ENCODE data around the gene PPP6R2. TPM values are rescaled to one million over a fixed set of nuclear protein-coding genes. Genes with fewer than 3 reads are reported as not detected.

Gene PPP6R2
- polyA plus RNA-seq, 1 experiment: 46.4 TPM

DNA sequence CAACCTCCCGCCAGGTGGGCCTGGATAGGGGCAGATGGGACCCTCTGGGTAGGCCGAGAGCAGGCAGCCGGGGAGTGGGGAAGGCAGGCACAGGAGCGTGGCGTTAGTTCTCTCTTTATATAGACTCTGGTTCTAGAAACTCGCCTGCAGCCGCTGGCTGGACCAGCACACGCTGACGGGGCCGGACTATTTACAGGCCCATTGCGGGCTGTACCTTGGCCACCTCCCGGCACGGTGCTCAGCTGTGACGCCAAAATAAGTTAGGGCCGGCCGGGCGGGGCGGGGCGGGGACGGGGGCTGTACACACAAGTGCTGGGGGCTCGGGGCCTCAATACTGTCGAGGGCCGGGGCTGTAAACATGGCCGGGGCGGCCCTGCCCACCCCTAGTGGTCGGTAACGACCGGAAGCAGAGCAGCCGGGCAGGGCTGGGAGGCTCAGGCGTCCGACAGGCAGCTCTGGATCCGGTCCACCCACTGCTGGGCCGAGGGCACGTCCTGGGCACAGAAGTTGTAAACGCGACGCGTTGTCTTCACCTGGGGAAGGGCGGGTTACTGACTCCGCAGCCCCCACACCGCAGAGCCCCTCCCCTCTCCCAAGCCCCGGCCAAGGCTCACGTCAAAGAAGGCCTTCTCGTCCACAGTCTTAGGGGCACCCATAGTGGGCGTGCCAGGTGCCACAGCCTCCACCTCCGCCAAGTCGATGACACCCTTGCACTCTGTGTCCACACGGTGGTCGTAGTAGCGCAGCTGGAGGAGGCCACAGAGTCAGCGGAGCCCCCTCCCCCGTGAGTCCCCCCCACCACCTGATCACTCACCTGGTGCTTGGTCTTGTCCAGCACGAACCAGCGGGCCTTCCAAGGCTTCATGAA lies 103.8 kb downstream of the PPP6R2 start:
- Histone ChIP-seq H3K36me3 (ENCODE audit: control insufficient read depth, insufficient read depth, low read length) (peaks cover 20% of the 10 kb centered on the region), H3K4me3 (ENCODE audit: low read depth, low read length) (no peak overlapping the region), H3K27me3 (ENCODE audit: control insufficient read depth, insufficient read depth, low read length) (no peaks in the 10 kb centered on the region)
- TF ChIP-seq, protein P1, sequence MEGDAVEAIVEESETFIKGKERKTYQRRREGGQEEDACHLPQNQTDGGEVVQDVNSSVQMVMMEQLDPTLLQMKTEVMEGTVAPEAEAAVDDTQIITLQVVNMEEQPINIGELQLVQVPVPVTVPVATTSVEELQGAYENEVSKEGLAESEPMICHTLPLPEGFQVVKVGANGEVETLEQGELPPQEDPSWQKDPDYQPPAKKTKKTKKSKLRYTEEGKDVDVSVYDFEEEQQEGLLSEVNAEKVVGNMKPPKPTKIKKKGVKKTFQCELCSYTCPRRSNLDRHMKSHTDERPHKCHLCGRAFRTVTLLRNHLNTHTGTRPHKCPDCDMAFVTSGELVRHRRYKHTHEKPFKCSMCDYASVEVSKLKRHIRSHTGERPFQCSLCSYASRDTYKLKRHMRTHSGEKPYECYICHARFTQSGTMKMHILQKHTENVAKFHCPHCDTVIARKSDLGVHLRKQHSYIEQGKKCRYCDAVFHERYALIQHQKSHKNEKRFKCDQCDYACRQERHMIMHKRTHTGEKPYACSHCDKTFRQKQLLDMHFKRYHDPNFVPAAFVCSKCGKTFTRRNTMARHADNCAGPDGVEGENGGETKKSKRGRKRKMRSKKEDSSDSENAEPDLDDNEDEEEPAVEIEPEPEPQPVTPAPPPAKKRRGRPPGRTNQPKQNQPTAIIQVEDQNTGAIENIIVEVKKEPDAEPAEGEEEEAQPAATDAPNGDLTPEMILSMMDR (IDR thresholded peaks at IDR 0.05; ENCODE audit: insufficient read depth, low read depth, low read length): no peak
- DNase-seq (ENCODE audit: low read depth): no peak
- CTCF ChIA-PET: interaction anchor here (1.7 kb wide), 1 partner anchor 11 kb away, joined by 4 read pairs; no protein-coding TSS in a partner anchor
- POLR2A ChIA-PET: no interaction called here

DNA sequence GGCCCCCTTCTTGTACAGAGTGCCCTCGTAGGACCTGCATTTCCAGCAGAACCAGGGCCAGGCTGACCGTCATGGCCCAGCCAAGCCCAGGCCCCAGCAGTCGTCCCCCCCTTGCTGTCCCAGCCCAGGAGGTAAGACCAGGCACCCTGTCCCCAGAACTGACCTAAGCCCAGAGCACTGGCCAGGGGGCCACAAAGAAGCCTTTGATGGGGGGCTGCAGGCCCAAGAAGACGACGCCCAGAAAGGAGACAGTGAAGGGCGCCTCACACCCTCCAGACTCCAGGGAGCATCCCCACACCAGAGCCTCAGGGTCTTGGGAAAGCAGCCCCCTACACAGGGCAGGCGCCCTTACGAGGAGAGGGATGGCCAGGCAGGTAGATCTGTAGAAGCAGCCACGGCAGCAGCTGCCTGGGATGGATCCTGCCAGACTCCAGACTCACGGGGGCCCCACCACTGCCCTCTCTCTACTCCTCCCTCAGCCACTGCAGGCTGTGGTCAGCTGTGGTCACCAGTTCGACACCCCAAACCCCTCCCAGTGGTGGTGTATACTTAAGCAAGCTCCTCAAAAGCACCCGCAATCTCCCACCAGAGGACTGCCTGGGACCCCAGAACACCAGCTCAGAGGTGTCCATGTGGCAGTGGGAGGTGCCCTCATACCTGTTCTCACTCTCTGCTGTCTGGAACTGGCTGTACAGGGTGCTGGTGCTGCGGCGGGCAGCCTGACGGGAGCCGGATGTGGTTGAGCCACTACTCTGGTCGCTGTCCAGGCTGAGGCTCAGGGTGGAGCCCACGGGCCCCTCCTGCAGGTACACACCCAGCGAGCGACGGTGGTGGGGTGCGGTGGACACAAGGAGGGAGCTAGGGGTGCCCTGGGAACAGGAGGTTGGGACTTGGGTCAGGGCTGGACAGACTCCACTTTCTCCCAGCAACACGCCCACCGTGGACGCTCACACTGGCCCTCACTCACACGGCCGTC lies 104.7 kb downstream of the PPP6R2 start:
- H3K4me3 ChIP-seq (ENCODE audit: low read depth, low read length): no peak overlapping the region
- no peaks in the 10 kb centered on the region for H3K27me3 ChIP-seq (ENCODE audit: control insufficient read depth, insufficient read depth, low read length)
- TF ChIP-seq, protein P1 (IDR thresholded peaks at IDR 0.05; ENCODE audit: insufficient read depth, low read depth, low read length): no peak
- POLR2A ChIA-PET: no interaction called here
- CTCF ChIA-PET: no interaction called here
- peaks cover 20% of the 10 kb centered on the region for H3K36me3 ChIP-seq (ENCODE audit: control insufficient read depth, insufficient read depth, low read length)
- DNase-seq (ENCODE audit: low read depth): no peak

DNA sequence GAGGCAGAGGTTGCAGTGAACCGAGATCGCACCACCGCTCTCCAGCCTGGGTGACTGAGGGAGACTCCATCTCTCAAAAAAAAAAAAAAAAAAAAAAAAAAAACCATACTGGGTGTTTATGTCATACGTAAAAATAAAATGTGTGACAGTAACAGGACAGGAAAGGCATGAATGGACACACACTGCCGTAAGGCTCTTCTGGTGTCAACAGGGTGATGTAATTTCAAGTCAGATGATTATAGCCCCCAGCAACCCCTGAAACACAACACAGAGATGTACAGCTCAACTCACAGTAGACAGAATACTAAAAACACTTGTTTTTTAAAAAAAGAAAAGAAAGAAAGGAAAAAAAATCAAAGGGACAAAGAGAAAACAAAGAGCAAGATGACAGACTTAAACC lies 109.5 kb downstream of the PPP6R2 start:
- TF ChIP-seq, protein P1 (IDR thresholded peaks at IDR 0.05; ENCODE audit: insufficient read depth, low read depth, low read length): no peak
- Histone ChIP-seq H3K27me3 (ENCODE audit: control insufficient read depth, insufficient read depth, low read length) (no peaks in the 10 kb centered on the region), H3K36me3 (ENCODE audit: control insufficient read depth, insufficient read depth, low read length) (peaks cover 35% of the 10 kb centered on the region), H3K4me3 (ENCODE audit: low read depth, low read length) (no peak overlapping the region)
- DNase-seq (ENCODE audit: low read depth): no peak
- POLR2A ChIA-PET: no interaction called here
- CTCF ChIA-PET: interaction anchor here (0.8 to 1.0 kb wide), 3 partner anchors 8 to 13 kb away, joined by 3 read pairs; no protein-coding TSS in a partner anchor

DNA sequence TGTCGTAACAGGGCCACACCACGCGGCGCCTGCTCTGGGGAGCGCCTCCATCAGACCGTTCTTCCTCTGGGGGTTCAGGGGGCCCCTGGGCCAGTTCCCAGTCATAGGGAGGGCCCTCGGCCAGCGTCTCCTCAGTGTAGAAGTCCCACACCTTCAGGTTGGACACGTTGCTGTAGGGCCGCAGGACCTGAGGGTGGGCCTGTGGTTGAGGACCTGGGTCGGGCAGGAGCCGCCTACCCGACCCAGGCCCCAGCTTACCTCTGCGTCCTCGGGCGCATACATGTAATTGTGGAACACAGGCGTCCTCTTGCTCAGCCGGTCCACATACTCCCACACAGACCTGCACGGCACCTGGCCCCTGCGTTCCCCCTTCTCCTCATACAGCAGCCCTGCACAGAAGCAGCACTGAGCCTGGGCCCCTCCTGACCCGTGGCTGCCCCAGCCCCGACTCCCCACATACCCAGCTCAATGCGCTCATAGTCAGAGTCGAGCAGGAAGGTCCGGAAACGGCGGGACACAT lies 111.5 kb downstream of the PPP6R2 start:
- Histone ChIP-seq H3K27me3 (ENCODE audit: control insufficient read depth, insufficient read depth, low read length) (no peaks in the 10 kb centered on the region), H3K36me3 (ENCODE audit: control insufficient read depth, insufficient read depth, low read length) (peaks cover 38% of the 10 kb centered on the region), H3K4me3 (ENCODE audit: low read depth, low read length) (no peak overlapping the region)
- CTCF ChIA-PET: no interaction called here
- TF ChIP-seq, protein P1 (IDR thresholded peaks at IDR 0.05; ENCODE audit: insufficient read depth, low read depth, low read length): no peak
- POLR2A ChIA-PET: no interaction called here
- DNase-seq (ENCODE audit: low read depth): no peak

DNA sequence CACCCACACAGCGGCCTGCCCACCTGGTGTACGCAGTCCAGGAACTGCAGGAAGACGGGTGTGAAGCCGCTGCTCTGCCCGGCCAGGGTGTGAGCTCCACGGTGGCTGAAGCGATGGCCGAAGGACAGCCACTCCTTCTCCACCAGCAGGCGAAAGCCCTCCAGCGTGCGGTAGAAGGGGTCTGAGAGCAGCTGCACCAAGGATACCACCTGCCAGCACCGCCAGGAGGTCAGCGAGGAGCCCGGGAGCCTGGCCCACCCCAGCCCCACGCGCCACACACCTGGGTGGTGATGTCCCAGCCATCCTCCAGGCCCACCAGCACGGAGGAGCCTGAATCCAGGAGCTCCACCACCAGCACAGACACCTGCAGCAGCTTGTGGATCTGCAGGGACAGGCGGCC lies 112.1 kb downstream of the PPP6R2 start:
- POLR2A ChIA-PET: no interaction called here
- no peak for DNase-seq (ENCODE audit: low read depth)
- Histone ChIP-seq H3K4me3 (ENCODE audit: low read depth, low read length) (no peak overlapping the region), H3K36me3 (ENCODE audit: control insufficient read depth, insufficient read depth, low read length) (peaks cover 38% of the 10 kb centered on the region), H3K27me3 (ENCODE audit: control insufficient read depth, insufficient read depth, low read length) (no peaks in the 10 kb centered on the region)
- TF ChIP-seq, protein P1 (IDR thresholded peaks at IDR 0.05; ENCODE audit: insufficient read depth, low read depth, low read length): no peak
- CTCF ChIA-PET: no interaction called here

Data from BJ (cell line).